Endodermal cell (in vitro differentiated cells): ENCODE results near the gene CCNQ. TPM values are rescaled to one million over a fixed set of nuclear protein-coding genes. Genes with fewer than 3 reads are reported as not detected.

ENCODE experiments used
- DNase-seq: peaks from one replicate; pipeline ENCODE4 v3.0.0-alpha.2; 2017
- H3K27ac ChIP-seq: 2 replicates; pipeline ENCODE4 v1.5.1; 2013; ENCODE audit warnings: mild to moderate bottlenecking, low read depth, low read length, moderate library complexity
- H3K27me3 ChIP-seq: 2 replicates; pipeline ENCODE4 v1.6.1; 2013; ENCODE audit warnings: mild to moderate bottlenecking, low read length, moderate library complexity; ENCODE audit not compliant: insufficient read depth, control insufficient read depth, poor library complexity, severe bottlenecking
- H3K36me3 ChIP-seq: 2 replicates; pipeline ENCODE4 v1.7.0; 2013; ENCODE audit warnings: mild to moderate bottlenecking, low read length, moderate library complexity; ENCODE audit not compliant: control insufficient read depth, insufficient read depth
- H3K4me1 ChIP-seq: one replicate; pipeline ENCODE4 v1.7.0; 2013; ENCODE audit warnings: low read length; ENCODE audit not compliant: control insufficient read depth, insufficient read depth
- H3K4me3 ChIP-seq: 2 replicates; pipeline ENCODE4 v1.5.1; 2013; ENCODE audit warnings: mild to moderate bottlenecking, low read length, moderate library complexity
- H3K9ac ChIP-seq: 2 replicates; pipeline ENCODE4 v1.6.1; 2013; ENCODE audit warnings: mild to moderate bottlenecking, low read length, moderate library complexity; ENCODE audit not compliant: poor library complexity, severe bottlenecking; ENCODE audit errors: extremely low read depth
- H3K9me3 ChIP-seq: 2 replicates; pipeline ENCODE4 v1.6.1; 2013; ENCODE audit warnings: mild to moderate bottlenecking, low read length, moderate library complexity; ENCODE audit not compliant: control insufficient read depth
- H3K27ac Mint-ChIP-seq: 2 replicates; pipeline ENCODE4 v1.8.0; 2020; ENCODE audit warnings: mixed read lengths
- H3K27me3 Mint-ChIP-seq: 2 replicates; pipeline ENCODE4 v1.8.0; 2021; ENCODE audit warnings: mild to moderate bottlenecking, mixed read lengths; ENCODE audit not compliant: insufficient read depth
- H3K36me3 Mint-ChIP-seq: 2 replicates; pipeline ENCODE4 v1.8.0; 2020; ENCODE audit warnings: low read depth, mixed read lengths
- H3K4me1 Mint-ChIP-seq: 2 replicates; pipeline ENCODE4 v1.8.0; 2020; ENCODE audit warnings: mixed read lengths
- H3K4me3 Mint-ChIP-seq: 2 replicates; pipeline ENCODE4 v1.8.0; 2020; ENCODE audit warnings: mild to moderate bottlenecking, moderate library complexity, mixed read lengths
- H3K9me3 Mint-ChIP-seq: 2 replicates; pipeline ENCODE4 v1.8.0; 2020; ENCODE audit warnings: mild to moderate bottlenecking, mixed read lengths
- WGBS, 2 experiments: methylation state at CpG; one replicate each; pipeline versions ENCODE4 v1.1.5 to v1.1.7; 2013; ENCODE audit warnings: missing lambda C conversion rate in 2 of 2, mixed read lengths in 1 of 2; ENCODE audit not compliant: insufficient coverage in 1 of 2, insufficient read length in 1 of 2; 5-methylcytosine and 5-hydroxymethylcytosine counted together
- total RNA-seq, 2 donors: library from RNA; stranded (reverse); fragmentation: NEBNext Ultra II Directional in 1 of 2; extraction: Animal tissue kit (Norgen Biotek cat#: 25700) in 1 of 2; gene quantifications; 2 replicates in 1 of 2; 3 replicates in 1 of 2; pipeline ENCODE4 v1.2.1, GENCODE V29; 2021
- TF ChIP-seq, protein P1 (sequence below): fragments of 200-600 bp; sonication (generic); conservative IDR thresholded peaks from 2 replicates; pipeline ENCODE4 v1.5.0; 2021; ENCODE audit warnings: antibody characterized with exemption, mild to moderate bottlenecking

CCNQ gene
- total RNA-seq, 2 donors from 2014 or later, result 17.1 to 20.8 TPM

DNA sequence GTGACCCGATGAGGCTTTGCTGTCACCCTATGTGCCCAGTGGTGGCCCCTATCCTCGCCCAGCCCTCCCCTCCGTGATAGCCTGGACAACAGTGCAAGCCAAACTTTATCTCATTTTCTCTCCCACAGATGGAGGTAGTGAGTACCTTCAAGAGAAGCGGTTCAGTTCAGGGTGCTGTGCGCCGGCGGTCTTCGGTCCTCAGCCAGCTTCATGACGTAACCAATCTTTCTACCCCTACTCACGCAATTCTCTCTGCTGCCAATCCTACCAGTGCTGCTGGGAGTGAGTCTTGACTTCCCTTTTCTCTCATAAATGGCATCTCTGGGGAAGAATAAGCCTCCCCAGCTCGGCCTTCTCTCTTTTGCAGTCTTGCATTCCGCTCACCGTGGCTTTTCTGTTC, 29.5 kb downstream of the CCNQ start:
- Histone ChIP-seq H3K9ac (no peak overlapping the region), H3K4me3 (no peak overlapping the region), H3K27me3 (no peaks in the 10 kb centered on the region), H3K27ac (no peak overlapping the region), H3K4me1 (no peaks in the 10 kb centered on the region), H3K36me3 (no peaks in the 10 kb centered on the region), H3K9me3 (no peaks in the 10 kb centered on the region)
- Mint-ChIP-seq H3K4me1 (no peaks in the 10 kb centered on the region), H3K9me3 (peaks cover 69% of the 10 kb centered on the region), H3K4me3 (no peak overlapping the region), H3K27me3 (no peaks in the 10 kb centered on the region), H3K36me3 (no peaks in the 10 kb centered on the region), H3K27ac (no peak overlapping the region)
- DNase-seq, result no peak
- WGBS, 2 experiments, result 96% methylated on average over 12 to 13 of the region's 13 CpGs
- TF ChIP-seq, protein P1, sequence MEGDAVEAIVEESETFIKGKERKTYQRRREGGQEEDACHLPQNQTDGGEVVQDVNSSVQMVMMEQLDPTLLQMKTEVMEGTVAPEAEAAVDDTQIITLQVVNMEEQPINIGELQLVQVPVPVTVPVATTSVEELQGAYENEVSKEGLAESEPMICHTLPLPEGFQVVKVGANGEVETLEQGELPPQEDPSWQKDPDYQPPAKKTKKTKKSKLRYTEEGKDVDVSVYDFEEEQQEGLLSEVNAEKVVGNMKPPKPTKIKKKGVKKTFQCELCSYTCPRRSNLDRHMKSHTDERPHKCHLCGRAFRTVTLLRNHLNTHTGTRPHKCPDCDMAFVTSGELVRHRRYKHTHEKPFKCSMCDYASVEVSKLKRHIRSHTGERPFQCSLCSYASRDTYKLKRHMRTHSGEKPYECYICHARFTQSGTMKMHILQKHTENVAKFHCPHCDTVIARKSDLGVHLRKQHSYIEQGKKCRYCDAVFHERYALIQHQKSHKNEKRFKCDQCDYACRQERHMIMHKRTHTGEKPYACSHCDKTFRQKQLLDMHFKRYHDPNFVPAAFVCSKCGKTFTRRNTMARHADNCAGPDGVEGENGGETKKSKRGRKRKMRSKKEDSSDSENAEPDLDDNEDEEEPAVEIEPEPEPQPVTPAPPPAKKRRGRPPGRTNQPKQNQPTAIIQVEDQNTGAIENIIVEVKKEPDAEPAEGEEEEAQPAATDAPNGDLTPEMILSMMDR, result no peak

DNA sequence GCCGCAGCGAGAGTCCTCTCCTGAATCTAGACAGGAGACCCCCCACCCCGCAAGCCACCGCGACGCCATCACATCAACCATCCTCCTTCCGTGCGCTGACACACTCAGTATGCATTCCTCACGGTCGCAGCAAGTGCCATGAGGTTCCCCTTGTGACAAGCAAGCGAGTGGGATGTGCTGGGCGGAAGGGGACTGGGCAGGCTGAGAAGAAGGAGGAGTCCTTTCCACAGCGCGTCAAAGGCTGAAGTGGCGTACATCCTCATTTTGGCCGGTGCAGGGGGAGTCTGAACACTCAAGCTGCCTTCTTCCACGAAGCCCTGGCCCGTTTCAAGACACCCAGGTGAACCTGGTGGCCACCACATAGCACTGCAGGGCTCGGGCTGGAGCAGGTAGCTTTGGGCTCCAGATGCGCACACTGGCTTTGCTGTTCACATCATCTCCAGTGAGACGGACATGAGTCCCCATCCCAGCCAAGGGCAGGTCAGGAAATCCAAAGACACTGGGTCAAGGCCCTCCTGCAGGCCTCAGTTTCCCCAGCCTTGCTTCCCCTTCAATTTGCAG, 30.4 kb downstream of the CCNQ start:
- H3K36me3 Mint-ChIP-seq, result no peaks in the 10 kb centered on the region
- peak; percentile 61 for DNase-seq
- H3K27ac Mint-ChIP-seq, result no peak overlapping the region
- TF ChIP-seq, protein P1, result peak; percentile 44
- no peak overlapping the region for H3K27ac ChIP-seq
- H3K36me3 ChIP-seq, result no peaks in the 10 kb centered on the region
- no peak overlapping the region for H3K9ac ChIP-seq
- H3K4me1 ChIP-seq, result no peaks in the 10 kb centered on the region
- 89 to 90% methylated on average over 12 to 17 of the region's 21 CpGs for WGBS, 2 experiments
- peaks cover 65% of the 10 kb centered on the region for H3K9me3 Mint-ChIP-seq
- H3K4me3 Mint-ChIP-seq, result no peak overlapping the region
- H3K27me3 Mint-ChIP-seq, result no peaks in the 10 kb centered on the region
- H3K27me3 ChIP-seq, result no peaks in the 10 kb centered on the region
- no peaks in the 10 kb centered on the region for H3K4me1 Mint-ChIP-seq
- H3K4me3 ChIP-seq, result no peak overlapping the region
- H3K9me3 ChIP-seq, result no peaks in the 10 kb centered on the region

DNA sequence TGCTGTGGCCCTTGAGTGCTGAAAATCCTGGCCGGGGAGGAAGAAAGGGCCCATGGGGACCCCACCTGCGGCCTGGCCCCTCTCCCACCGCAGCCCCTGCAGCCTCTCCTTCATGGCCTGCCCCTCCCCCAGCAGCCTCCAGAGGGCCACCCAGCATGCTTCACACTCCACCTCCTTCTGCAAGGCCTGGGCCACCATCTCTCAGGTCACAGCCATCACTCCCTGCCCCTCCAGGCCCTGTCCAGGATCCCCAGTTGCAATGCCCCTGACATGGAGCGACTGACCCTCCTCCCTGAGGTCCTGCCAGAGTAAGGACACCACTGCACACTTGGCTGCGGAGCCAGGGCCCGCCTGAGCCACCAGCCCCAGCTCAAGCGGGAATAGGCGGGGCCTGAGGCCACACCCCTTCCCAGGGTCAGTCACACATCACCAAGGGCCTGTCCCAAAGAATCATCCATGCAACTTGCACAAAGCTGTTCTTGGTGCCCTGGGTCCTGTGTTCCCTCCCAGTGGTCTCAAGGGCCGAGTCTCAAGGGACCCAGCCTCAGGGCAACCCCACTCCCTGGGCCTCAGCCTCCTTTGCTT, 32.9 kb downstream of the CCNQ start:
- H3K9ac ChIP-seq, result no peak overlapping the region
- H3K4me1 ChIP-seq, result no peaks in the 10 kb centered on the region
- no peaks in the 10 kb centered on the region for H3K36me3 Mint-ChIP-seq
- H3K27ac ChIP-seq, result no peak overlapping the region
- H3K27me3 ChIP-seq, result no peaks in the 10 kb centered on the region
- DNase-seq, result peak; percentile 66
- H3K9me3 Mint-ChIP-seq, result peaks cover 73% of the 10 kb centered on the region
- H3K4me3 Mint-ChIP-seq, result no peak overlapping the region
- TF ChIP-seq, protein P1, result no peak
- no peak overlapping the region for H3K27ac Mint-ChIP-seq
- H3K36me3 ChIP-seq, result no peaks in the 10 kb centered on the region
- H3K9me3 ChIP-seq, result no peaks in the 10 kb centered on the region
- H3K4me1 Mint-ChIP-seq, result no peaks in the 10 kb centered on the region
- 67 to 79% methylated on average over 1 to 8 of the region's 9 CpGs for WGBS, 2 experiments
- H3K27me3 Mint-ChIP-seq, result no peaks in the 10 kb centered on the region
- no peak overlapping the region for H3K4me3 ChIP-seq
